NOMO-1 (cell line): ENCODE results near the gene CCDC57.
A peak's percentile ranks its signal among the peaks of the same experiment; 100 is the strongest.
"Not testable (repeated sequence)": the region's sequence is repeated elsewhere in the genome, so short reads cannot be mapped to it uniquely, and the experiment has no call there.

Source experiments
- DNase-seq, 2 experiments: peaks; one replicate each; lab custom pipeline; 2025; ENCODE audit not compliant: unreplicated experiment in 2 of 2; lab: John Stamatoyannopoulos, UW

The CCDC57 gene

DNA sequence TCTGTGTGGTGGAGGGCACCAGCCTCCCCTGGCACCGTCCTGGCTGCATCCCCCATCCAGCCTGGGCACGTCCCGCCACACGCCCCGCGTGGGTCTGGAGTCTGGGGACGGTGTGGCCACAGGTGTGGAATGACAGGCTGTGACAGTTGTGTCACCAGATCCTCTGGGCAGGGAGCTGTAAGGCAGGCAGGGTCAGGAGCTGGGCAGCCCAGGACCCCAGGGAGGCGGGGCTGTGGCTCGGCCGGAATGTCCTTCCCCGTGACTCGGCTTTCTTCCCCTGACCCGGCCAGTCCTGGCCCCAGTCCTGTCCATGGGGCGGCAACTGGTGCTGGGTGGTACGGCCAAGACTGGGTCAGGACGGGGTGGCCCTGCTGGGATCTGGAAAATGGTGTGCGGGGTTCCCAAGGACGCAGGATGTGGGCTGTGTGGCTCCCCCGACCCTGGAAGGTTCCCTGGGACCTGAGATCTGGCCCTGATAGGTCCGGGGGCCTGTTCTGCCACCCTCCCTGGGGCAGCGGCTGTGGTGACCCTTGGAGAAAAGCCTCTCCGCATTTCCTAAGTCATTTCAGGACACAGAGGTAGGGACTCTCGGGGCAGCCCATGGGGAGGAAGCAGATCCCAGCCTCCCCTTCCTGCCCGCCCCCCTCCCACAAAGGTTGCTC is 12.9 kb upstream of the CCDC57 start:
- no peak for DNase-seq

DNA sequence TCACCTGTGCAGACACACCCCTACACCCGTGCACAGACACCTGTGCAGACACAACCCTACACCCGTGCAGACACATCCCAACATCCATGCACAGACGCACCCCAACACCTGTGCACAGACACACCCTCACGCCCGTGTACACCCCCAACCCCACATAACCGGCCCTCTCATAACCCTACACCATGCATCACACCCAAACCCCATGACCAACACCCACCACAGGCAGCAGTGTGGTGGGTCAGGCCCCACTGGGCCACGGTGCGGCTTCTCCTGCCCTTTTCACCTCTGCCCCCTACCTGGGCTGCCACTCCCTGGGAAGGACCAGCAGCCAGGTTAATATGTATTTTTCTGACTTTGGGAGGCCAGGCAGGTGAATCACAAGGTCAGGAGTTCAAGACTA is 12.0 kb upstream of the CCDC57 start:
- no peak for DNase-seq

DNA sequence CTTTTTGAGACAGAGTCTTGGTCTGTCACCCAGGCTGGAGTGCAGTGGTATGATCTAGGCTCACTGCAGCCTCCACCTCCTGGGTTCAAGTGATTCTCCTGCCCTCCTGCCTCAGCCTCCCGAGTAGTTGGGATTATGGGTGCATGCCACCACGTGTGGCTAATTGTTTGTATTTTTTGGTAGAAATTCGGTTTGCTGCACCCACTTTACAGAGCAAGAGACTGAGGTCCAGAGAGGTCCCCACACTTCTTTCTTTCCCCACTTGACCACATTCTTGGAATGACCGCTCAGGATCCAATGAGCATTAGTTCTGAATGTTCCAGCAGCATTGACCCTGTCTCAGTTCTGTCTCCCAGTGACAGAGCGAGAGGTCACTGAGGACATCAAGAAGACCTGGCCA is 10.9 kb upstream of the CCDC57 start:
- no peak for DNase-seq

DNA sequence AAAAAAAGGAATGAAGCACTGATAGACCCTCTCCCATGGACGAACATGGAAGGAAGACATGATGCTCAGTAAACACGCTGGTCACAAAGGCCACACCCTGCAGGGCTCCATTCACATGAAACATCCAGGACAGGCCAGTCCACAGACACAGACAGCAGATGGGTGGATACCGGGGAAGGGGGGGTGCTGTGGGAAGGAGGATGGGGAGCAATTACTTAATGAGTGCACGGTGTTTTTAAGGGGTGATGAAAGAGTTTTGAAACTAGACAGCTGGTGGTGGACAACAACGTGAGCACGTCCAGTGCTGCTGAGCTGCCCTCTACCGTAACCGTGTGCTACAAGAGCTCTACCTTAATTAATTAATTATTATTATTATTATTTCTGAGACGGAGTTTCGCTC is 10.2 kb upstream of the CCDC57 start:
- no peak for DNase-seq

DNA sequence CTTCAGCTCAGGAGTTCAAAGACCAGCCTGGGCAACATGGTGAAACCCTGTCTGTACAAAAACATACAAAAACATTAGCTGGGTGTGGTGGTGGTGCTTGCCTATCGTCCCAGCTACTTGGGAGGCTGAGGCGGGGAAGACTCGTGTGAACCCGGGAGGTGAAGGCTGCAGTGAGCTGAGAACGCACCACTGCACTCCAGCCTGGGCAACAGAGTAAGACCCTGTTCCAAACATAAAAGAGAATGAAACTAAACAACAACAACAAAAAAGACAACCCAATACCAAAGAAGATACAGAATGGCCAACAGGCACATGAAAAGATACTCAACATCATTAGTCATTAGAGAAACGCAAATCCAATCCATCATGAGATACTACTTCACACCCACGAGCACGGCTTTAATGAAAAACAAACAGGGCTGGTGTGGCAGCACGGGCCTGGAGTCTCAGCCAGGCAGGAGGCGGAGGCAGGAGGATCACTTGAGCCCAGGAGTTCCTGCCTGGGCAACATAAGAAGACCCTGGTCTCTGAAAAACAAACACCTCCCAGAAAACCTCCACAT is 8.8 kb upstream of the CCDC57 start:
- DNase-seq, result no peak

DNA sequence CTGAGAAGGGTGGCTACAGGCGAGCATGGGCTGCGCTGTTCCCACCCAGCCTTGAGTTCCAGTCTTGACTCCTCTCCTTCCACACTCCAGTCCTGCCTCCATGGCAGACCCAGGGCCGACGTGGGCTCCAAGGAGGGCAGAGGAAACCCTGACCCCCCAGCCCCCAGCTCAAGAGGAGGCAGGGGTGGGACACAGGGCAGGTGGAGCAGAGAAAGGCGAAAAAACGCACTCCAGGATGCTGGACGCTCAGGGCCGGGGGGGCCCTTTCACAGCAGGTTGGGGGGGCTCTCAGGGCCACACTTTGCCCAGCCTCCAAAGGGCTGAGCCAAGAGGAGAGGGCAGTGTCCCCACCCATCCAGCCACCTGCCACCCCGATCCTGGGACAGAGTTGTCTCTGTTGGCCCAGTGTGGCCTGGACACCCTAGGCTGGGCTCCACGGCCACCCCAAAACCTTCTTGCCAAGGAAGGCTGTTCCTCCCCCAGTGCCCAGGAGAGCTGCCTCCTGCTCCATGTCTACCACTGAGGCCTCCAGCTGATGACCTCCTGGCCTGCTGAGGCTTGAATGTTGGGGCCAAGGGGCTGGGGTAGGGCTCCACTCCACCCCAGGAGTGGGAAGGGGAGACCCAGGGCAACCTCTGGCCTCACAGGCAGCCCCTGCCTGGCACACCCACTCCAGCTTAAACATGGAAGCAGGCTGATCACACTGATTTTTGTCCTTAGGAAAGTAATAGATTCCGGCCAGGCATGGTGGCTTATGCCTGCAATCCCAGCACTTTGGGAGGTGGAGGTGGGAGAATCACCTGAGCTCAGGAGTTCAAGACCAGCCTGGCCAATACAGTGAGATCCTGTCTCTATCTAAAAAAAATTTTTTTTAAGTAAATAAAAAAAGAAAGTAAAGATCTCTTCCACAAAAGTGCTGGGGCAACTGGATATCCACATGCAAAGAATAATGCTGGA is 7.4 kb upstream of the CCDC57 start:
- no peak for DNase-seq

DNA sequence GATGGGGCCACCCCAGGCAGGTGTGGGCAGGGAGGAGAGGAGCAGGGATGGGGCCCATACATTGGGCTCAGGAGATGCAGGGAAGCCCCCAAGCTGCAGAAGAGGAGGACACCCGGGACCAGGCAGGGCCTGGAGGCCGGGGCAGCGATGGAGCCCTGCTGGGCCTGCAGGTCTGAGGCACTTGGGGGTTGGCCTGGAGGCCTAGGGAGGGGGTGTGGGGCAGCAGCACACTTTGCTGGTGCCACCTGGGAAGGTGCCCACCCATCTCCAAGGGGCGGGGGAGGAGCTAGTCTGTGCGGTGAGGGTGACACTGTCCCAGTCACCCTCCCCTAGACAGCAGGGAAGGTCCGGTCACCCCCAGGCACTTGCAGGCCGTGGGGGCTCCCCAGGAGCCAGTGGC is 6.4 kb upstream of the CCDC57 start:
- DNase-seq, result no peak

DNA sequence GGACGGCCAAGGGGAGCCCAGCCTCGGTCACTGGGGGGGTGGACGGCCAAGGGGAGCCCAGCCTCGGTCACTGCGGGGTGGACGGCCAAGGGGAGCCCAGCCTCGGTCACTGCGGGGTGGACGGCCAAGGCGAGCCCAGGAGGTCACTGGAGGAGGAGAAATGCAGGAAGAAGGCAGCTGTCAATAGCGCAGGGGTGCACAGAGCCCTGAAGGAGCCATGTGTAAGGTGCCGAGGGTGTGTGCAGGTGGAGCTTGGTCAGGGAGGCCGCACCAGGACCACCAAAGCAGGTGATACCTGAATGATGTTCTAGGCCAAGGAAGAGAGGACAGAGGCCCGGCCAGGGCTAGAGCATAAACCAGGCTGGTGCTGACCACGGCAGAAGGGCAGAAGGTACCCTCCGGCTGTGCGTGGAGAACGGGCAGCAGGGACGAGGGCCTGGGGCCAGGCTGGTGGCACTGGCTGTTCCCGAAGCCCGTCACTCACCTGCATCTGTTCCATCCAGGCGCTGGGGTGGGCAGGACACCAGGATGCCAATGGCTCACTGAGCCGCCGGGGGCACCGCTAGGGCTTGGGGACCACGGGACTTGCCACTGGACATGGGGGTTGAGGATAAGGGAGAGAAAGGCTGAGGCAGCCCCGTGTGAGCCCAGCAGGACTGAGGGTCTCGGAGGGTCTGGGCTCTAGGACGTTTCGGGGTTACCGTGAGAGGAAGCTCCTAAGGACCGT is 5.9 kb upstream of the CCDC57 start:
- no peak for DNase-seq

DNA sequence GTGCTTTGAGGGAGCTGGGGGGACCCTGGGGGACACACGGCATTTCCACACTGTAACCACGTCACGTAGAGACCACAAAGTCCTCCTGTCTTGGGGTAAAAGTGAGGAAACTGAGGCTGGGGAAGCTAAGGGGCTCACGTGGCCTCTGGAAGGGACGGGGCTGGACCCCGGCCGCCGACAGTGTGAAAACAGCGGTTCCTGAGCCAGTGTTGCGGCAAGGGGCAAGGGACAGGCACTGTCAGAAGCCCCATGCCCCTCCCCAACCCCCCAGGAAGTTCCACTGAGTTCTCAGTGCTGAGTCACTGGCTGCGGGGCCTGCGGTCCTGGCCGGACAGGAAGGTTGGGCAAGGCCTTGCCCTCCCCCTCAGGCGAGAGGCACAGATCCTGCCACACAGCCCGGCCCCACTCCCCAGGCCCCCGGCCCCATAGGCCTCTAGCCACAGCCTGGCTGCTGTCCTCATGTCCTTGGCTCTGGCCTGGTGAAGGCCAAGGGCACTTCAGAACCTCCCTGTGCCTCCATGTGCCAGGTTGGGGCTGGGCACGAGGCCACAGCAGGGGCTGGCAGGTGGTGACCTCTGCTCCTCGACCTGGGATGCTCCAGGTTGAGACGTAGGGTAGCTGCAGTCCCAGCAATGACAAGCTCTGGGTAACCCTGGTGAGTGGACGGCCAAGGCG is 5.0 kb upstream of the CCDC57 start:
- peak; percentile 59 to 78 for DNase-seq

DNA sequence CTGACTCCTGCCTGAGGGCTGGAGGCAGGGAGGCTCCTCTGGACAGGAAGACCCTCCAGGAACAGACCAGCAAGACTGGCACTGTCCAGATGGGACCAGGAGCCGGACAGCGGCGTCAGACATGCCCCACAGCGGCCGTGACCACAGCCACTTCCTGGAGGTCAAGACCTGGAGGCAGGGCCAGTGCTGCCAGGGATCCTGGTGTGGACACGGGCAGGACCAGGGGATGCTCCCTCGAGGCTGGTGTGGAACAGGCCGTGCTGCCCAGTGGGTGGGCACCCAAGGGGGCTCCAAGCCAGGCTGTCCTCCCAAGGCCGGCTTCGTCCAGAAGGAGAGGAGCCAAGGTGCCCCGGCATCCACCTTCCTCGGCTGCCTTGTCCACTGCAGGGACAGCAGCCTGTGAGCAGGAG is 4.5 kb upstream of the CCDC57 start:
- DNase-seq, result no peak

DNA sequence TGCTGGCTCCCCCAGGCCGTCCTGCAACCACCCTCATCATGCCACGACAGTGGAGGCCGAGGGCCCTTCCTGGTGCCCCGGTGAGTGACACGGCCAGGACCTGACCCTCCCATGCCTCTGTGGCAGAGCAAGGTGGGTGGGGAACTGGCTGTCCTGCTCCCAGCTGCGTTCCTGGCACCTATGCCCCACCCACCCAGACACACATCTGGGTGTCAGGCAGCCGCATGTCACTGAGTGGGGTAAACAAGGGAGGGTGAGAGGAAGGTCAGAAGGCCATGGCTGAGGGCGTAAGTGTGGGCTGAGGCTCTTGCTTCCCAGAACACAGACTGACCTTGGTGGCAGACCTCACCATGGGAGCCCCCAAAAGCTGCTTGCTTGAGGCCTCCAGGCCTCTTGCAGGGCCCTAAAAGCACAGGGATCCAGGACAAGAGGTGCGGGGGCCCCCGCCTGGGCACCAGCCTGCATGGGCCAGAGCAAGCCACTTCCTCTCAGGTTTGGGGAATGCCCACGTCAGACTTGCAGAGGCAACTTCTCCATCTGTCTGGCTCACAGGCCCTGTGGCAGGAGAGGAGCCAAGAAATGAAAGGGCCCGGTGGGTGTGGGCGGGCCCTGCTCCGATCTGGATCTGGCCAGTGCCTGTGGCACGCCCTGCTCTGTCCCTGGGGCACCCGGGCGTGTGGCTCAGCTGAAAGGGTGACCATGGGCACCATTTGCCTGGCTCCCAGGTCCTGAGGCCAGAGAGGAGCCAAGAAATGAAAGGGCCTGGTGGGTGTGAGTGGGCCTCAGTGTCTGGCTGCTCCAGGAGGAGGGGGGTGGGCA is 3.9 kb upstream of the CCDC57 start:
- peak; percentile 94 to 96 for DNase-seq

DNA sequence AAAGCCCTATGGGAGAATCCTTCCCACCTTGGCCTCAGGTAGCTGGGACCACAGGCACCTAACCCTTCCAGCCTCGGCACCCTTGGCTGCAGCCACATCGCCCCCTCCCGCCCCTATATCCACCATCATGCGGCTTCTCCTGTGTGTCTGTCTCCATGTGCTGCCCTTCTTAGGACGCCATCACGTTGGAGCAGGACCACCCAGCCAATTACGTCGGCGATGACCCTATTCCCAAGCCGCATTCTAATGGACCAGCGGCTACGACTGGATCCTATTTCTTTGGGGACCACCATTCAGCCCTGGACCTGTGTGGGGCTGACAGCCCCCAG is 3.3 kb upstream of the CCDC57 start:
- DNase-seq, result no peak

DNA sequence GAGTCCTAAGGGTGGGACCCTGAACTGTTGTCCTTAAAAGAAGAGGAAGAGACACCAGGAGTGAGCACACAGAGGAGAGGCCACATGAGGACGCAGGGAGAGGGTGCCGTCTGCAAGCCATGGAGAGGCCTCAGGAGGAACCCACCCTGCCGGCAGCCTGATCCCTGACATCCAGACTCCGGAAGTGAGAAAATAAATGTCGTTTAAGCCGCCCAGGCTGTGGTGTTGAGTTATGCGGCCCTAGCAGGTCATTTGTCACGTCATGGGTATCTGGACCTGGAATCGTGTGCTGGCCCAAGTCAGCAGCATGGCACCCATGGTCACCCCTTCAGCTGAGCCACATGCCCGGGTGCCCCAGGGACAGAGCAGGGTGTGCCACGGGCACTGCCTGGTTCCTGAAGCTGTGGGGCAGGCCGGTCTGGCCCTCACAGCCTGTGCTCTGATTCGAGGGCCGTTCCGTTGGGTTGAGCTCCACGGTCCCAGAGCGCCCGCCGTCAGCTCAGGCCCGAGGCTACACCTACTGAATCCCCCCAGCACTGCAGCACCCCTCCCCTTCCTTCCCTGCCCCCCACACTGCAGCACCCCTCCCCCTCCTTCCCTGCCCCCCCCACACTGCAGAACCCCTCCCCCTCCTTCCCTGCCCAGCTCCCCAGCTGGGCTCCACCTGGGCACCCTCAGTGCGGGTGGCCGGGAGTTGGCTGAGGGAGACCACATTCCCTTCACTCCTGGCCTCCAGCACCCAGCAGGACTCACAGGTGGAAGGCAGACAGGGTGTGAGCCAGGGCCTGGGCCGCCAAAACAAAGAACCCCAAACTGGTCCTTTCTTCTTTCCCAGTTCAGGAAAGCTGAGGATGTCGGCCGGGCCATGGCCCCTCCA is 2.7 kb upstream of the CCDC57 start:
- DNase-seq, result peak; percentile 60 to 77

DNA sequence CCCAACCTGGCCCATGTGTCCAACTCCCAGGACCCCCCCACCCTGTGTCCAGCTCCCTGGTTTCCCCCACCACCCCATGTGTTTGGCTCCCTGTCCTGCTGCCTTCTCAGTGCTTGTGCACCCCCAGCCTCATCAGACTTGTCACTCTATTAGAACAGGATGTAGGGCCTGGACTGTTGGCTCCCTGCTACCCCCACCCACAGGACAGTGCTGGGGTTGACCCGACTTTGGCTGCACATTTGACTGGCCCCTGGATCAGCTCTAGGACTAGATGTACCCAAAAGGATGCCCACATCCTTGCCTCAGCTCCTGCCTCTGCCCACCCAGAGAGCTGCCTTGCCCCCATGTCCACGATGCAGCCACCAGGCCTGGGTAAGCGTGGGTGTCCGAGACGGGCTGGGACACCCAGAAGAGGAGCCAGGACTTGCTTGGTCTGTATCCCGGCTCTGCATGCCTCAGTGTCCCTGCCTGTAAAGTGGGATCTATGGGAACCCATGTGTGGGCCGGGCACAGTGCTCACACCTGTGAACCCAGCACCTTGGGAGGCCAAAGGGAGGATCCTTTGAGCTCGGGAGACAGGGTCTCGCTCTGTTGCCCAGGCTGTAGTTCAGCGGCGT is 1.5 kb upstream of the CCDC57 start:
- no peak for DNase-seq

DNA sequence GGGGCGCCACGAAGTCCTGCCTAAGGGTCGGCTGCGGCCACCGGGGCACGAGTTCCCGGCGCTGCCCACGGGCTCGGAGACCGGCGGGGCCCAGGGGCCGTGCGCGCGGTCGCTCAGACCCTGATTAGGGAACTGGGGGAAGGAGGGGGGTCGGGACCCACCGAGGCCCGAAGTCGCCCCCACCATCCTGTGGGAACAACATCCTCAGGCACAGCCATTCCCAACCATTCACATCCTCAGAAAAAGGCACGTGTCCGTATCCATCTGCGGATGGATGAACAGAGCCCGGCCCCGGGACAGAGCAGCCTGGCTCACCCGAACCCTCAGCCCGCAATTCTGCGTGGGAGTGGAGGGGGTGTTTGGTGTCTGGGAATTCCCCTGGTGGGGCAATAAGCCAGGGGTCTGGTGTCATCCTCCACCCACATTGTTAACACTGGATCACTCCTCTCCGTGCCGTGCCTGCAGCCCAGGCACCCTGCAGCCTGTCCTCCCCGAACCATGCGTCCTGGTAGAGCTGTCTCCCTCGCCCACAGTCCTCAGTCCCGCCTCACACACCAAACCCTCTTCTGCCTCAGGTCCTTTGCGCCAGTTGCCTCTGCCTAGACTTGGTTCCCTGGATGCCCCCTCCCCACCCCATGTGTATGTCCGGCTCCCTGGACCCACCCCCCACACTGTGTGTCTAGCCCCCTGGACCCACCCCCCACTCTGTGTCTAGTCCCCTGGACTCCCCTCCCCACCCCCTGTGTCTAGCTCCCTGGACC is 789 bp upstream of the CCDC57 start:
- DNase-seq, result no peak

DNA sequence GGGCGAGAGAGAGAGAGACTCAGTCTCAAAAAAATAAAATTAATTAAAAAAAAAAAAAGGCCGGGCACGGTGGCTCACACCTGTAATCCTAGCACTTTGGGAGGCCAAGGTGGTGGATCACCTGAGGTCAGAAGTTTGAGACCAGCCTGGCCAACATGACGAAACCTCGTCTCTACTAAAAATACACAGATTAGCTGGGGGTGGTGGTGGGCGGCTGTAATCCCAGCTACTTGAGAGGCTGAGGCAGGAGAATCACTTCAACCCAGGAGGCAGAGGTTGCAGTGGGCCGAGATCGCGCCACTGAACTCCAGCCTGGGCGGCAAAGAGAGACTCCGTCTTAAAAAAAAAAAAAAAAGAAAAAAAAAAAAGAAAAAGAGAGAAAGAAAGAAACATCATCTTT is 2.0 kb downstream of the CCDC57 start:
- DNase-seq, result not testable (repeated sequence)

DNA sequence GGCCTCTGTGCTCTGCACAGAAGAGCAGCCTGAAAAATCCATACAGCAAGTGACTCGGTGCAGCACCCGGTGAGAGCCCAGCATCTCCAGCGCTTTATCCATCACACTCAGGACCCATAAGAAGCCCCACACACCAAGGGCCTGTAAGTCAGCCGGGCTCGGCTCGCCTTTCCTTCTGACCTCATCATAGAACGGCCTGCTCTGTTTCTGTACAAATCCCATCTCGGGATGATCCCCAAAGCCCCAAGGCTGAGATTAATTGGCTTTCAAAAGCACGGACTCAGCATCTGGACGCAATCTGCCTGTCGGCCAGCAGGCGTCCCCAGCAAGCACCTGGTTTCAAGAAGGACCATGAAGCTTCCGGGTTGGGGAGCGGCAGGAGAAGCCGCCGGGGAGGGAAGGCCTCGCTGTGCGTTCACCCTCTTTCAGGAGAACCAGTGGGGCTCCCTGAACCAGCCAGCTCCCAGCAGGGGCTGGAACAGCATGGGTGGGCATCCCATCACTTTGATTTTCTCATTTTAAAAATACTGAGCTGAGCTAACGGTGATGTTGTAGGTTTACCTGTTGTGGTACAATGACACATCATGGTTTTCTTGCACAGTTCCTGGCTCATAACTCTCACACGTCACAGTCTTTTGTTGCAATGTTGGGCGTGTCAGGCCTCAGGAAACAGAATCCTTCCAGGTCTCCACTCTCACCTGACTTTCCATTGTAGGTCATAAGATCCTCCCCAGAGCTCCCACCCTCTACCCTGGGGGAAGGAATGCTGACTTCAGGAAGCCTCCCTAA is 6.7 kb downstream of the CCDC57 start:
- DNase-seq, result peak; percentile 80 to 86
